ENCODE measurements around the gene ACCSL. TPM values are rescaled to one million over a fixed set of nuclear protein-coding genes. Genes with fewer than 3 reads are reported as not detected.

The ACCSL gene
- total RNA-seq, 1 experiment from 2014 or later: not detected

GRCh38 chr11:44108260-44108659 is 60.5 kb downstream of the ACCSL start:
- Mint-ChIP-seq H3K9me3 (ENCODE audit: unreplicated experiment) (no peaks in the 10 kb centered on the region), H3K36me3 (ENCODE audit: insufficient read depth, unreplicated experiment) (peaks cover 42% of the 10 kb centered on the region), H3K27me3 (ENCODE audit: insufficient read depth, unreplicated experiment) (no peaks in the 10 kb centered on the region), H3K27ac (ENCODE audit: low read depth, unreplicated experiment) (peak overlapping the region; percentile 51), H3K4me1 (ENCODE audit: insufficient read depth, unreplicated experiment) (peaks cover 13% of the 10 kb centered on the region), H3K4me3 (ENCODE audit: unreplicated experiment) (no peak overlapping the region)
- no peak for DNase-seq (ENCODE audit: unreplicated experiment)
- POLR2A ChIA-PET: no interaction called here
- no TSS peak for BruUV-seq (replicated peaks)
- CTCF ChIA-PET: no interaction called here
- intact Hi-C loops (cut with micrococcal nuclease): no loop called here
- no peak for TF ChIP-seq CTCF (IDR thresholded peaks at IDR 0.05; ENCODE audit: unreplicated experiment)

Other genes with a start within 250 kb of the ACCSL start
- 76.2 and 88.0 TPM in 2 replicates for gene ALKBH3, start 167.2 kb upstream of the ACCSL start, total RNA-seq (2022)
- not detected in 2 replicates for gene C11orf96, start 105.3 kb upstream of the ACCSL start, total RNA-seq (2022)
- 7.9 and 12.0 TPM in 2 replicates for gene ACCS, start 18.3 kb downstream of the ACCSL start, total RNA-seq (2022)
- 73.1 and 82.7 TPM in 2 replicates for gene EXT2, start 47.7 kb downstream of the ACCSL start, total RNA-seq (2022)